HG03095 (cell line): Measurements from ENCODE around the gene CALR3.
"Not testable (repeated sequence)": the region's sequence is repeated elsewhere in the genome, so short reads cannot be mapped to it uniquely, and the experiment has no call there.

Experiments used
- ATAC-seq: cut with Tn5 transposase; IDR thresholded peaks from one replicate; pipeline ENCODE4 v1.9.1; 2021; ENCODE audit warnings: moderate library complexity; ENCODE audit not compliant: unreplicated experiment

CALR3 gene, protein sequence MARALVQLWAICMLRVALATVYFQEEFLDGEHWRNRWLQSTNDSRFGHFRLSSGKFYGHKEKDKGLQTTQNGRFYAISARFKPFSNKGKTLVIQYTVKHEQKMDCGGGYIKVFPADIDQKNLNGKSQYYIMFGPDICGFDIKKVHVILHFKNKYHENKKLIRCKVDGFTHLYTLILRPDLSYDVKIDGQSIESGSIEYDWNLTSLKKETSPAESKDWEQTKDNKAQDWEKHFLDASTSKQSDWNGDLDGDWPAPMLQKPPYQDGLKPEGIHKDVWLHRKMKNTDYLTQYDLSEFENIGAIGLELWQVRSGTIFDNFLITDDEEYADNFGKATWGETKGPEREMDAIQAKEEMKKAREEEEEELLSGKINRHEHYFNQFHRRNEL

DNA sequence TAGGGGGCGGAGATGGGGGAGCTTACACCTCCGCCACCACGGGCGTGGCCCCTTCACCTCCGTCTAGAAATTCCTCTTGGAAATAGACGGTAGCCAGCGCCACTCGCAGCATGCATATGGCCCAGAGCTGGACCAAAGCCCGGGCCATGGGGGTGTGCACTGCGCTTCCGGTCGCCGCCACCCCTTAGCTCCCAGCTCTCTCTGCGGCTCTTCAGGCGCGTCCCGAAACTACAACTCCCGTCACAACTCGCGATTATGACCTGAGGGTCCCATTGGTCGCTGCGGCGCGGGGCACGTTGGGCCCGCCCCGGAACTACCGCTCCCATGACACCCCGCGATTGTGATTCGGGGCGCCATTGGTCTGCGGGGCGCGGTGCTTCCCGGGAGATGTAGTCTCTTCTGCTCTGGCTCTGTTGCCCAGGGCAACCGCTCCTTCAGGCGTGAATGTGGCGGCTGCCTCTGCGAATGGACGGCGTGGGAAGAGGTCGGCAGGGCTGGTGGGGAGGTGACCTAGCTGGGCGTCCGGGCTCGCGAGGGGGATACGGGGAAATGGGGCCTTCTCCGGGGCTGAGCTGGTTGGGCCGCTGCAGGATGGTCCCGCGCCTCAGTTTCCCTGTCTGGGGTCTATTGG, at the start of gene CALR3, which contains the start of gene C19orf44:
CALR3 (minus strand) TSS at position 186 of the 631 bp plus-strand sequence; CDS start at position 148, 38 bp downstream.
C19orf44 (plus strand) TSS at position 413 of the 631 bp plus-strand sequence. CDS start 4,399 bp downstream, outside the sequence.
- ATAC-seq: peak; percentile 93

DNA sequence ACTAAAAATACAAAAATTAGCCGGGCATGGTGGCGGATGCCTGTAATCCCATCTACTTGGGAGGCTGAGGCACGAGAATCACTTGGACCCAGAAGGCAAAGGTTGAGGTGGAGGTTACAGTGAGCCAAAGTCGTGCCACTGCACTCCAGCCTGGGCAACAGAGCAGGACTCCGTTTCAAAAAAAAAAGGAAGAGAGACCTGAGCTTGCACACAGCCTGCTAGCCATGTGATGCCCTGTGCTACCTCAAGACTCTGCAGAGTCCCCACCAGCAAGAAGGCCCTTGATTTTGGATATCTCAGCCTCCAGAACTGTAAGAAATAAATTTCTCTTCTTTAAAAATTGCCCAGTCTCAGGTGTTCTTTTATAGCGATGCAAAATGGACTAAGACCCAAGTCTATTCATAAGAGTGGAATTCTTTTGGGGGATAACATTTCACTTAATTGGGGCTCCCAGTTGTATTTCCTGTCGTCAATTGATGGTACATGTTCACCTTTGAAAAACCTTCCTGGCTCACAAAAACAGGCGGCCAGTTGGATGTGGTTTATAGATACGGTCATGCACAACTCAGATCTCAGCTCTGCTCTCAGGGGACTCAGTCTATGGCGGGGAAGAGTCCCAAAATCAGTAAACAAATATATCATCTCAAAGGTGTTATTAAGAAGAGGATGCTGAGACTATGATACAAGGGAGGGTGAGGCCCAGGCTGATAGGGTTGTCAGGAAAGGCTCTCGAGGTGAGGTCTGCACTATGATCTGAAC, 48.7 kb upstream of the CALR3 start:
- no peak for ATAC-seq

DNA sequence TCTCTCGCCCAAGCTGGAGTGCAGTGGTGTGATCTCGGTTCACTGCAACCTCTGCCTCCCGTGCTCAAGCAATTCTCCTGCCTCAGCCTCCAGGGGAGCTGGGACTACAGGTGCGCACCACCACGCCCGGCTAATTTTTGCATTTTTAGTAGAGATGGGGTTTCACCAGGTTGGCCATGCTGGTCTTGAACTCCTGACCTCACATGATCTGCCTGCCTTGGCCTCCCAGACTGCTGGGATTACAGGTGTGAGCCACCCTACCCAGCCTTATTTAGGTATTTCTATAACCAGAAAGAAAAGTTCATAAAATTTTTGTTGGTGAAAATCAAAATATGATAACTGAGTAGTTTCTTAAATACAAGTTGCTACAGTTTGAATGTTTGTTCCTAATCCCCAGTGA, 47.8 kb upstream of the CALR3 start:
- not testable (repeated sequence) for ATAC-seq

DNA sequence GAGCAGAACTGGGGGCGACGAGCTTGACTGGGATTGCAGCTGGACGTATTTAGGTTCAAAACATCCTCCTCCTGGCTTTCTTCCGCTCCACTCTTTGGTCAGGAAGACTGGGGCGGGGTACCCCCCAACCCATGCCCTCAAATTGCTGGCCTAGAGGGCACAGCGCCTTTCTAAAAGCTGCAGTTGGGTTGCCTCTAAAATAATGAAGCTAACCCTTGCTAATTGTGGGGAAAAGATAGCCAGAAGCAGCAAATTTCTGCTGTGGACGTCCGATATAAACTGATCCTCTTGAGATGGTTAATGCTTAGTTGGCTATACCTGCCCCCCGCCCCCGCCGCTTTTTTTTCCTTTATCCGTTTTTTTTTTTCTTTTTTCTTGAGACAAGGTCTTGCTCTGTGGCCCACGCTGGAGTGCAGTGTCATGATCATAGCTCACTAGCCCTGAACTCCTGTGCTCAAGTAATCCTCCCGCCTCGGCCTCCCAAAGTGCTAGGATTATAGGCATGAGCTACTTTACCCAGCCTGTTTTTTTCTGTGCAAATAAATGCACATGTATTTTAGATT, 47.0 kb upstream of the CALR3 start:
- no peak for ATAC-seq

DNA sequence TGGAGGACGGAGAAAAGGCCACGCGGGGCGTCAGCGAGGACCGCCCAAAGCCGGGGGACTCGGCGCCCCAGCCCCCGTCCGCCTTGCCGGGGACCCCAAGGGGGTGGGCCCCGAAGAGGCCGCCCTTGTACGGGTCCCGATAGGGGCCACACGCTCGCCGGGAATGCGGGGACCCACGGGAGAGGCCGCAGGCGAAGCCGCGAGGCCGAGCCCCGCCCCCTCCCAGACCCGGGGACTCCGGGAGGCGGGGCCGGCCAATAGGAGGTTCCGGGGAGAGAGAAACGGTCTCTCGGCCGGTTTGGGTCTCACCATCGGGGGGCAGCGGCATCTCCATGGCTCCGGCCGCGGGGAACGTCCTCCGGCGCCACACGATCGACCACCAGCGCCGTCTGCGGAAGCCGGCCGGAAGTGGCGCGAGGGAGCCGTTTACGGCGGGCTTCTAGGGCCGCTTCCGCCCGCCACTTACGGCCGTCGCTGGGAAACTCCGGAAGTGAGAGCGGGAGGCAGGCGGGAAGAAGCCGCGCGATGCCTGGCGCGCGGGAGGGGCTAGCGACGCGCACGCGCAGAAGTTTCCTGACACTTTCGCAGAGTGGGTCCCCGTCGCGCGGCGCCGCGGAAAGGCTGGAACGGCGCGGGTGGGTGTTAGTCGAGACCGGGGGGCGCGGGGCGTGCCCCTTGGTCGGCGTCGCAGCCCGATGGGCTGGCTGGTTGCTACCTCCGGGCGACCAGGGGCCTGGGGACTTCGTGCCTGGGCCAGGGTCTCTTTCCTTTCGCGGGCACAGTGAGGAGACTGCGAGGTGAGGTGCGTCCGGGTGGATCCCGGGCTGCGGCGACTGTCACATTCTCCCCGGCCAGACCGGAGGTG, 46.3 kb upstream of the CALR3 start, which contains the start of gene CHERP:
CHERP (minus strand) TSS at position 393 of the 865 bp plus-strand sequence; CDS start at position 334, 59 bp downstream.
- ATAC-seq: peak; percentile 55

DNA sequence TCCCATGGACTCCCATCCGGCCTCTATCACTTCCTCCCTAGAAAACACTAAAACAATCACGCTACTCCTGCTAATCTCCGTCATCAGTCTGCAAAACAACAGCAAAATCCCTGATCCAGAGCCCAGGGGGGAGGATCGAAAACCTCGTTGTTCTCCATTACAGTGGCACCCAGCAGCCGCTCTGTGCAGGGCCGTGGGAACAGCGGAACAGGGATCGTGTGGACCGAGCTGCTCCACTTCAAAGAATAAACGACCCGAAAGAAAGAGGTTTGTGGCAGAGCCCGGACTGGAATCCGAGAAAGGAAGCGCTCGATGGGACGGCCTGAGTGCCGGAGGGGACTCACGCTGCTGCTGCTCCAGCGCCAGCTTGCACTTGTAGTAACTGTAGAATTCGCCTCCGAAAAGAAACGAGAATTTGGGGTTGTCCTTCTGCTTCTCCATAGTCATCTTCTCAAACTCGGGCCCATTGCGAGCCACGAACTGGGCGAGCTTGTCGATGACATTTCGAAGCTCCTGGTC, 45.6 kb upstream of the CALR3 start:
- ATAC-seq: peak; percentile 3

DNA sequence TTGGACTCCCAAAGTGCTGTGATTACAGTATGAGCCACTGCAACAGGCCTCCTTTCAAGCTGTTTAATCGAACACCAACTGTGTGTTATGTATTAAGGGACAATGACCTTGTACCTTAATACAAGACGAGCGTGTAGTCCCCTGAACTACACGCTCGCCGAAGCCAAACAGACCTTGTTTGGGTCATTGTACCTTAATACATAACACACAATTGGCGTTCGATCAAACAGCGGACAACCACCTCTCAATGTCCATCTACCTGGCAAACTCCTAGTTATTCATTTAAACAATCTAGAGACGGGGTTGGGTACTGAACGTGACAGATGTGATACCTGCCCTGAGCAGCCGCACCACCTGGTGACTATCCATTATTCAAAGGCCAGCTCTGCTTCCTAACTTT, 45.0 kb upstream of the CALR3 start:
- ATAC-seq: no peak

DNA sequence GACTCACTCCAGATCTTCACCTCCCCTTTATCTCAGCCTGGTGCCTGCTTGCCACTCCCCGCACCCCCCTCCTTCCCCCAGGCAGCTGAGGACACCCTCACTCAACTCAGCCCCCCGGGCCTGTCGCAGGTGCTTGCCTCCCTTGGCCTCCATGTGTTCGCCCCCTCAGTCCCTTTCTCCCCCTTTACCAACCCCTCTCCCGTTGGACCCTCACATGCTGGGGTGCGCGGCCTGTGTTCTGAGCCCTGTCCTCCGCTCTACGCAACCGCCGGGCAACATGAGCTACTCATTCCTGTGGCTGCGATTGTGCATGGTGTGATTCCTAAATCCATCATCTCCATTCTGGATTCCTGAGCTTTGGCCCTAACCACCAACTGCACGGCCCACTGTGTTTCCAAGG, 41.1 kb upstream of the CALR3 start:
- no peak for ATAC-seq

DNA sequence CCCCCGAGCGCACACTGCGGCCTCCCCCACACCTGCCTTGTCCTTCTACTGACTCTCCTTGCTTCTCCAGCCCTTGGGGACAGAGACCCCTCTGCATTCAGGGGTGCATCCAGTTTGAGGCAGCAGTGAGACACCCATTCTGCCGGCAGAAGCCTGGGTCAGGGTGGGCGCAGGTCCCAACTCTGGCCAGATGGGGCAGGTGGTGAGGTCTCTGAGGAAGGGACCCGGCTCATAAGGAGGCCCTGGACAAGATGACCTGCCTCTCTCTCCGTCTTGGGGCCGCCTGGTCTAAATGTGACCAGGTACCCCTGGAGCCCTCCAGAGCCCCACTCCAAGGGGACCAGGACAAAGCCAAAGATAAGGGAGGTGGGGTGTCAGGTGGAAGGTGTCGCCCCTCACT, 40.2 kb upstream of the CALR3 start:
- ATAC-seq: no peak

DNA sequence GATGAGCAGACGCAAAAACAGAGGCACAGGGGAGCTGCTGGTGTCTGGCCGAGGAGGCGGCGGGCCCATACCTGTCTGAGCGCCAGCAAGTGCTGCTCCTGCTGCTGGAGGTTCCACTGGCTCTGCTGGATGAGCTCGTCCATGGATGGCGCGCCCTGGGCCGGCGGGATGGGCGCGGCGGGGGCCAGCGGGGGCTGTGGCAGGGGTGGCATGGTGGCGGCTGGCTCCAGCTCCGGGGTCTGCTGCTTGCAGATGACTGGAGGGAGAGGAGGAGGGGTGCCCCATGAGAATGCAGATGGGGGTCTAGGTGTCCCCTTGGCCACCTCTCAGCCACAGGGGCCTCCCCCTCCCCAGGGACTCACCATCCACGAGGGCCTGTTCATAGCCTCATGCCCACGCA, 39.4 kb upstream of the CALR3 start:
- ATAC-seq: no peak

DNA sequence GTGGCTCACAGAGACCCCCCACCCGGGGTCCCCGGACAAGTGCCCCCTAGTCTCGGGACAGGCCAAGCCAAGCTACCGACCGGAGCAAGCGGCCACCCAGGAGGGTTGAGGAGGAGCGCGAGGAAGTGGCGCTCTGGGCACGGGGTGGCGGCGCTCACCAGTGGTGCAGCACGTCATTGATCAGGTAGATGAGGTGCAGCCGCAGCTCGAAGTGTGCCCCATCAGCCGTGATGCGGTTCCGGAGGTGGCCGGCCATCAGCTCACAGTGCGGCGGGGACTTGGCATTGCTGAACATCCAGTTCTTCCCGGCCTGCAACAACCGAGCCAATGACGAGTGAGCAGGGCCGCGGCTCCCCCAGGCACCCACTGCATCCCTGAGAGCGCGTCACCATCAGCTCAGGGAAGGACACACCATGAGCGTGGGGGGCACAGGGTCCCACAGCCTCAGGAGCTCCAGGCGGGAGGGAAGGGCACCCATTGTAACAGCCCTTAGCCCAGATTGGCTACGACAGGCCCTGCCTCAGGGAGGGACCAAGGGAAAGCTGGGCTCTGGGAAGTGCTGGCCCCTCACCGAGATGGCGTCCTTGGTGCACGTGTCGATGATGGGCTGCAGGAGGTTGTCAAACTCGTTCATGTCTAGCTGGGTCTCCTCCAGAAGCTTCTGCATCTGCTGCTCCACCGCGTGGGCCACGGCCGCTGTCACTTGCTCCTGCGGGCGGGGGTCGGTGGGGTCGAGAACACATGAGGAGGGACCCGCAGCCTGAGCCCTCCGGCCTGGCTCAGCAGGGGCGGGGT, 36.7 kb upstream of the CALR3 start:
- ATAC-seq: no peak

DNA sequence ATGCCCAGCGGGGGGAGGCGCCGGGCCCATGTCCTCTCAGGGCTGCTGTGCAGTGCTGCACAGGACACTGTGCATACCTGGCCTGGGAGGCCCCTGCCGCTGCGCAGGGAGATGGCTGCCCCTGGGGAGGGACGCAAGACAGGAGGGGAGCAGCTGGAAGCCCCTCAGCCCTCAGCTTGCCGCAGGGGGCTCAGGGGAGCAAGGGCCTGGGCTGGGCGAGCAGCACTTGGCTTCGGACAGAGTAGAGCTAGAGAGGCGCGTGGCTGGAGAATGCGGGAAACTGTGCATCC, 35.4 kb upstream of the CALR3 start:
- ATAC-seq: no peak

DNA sequence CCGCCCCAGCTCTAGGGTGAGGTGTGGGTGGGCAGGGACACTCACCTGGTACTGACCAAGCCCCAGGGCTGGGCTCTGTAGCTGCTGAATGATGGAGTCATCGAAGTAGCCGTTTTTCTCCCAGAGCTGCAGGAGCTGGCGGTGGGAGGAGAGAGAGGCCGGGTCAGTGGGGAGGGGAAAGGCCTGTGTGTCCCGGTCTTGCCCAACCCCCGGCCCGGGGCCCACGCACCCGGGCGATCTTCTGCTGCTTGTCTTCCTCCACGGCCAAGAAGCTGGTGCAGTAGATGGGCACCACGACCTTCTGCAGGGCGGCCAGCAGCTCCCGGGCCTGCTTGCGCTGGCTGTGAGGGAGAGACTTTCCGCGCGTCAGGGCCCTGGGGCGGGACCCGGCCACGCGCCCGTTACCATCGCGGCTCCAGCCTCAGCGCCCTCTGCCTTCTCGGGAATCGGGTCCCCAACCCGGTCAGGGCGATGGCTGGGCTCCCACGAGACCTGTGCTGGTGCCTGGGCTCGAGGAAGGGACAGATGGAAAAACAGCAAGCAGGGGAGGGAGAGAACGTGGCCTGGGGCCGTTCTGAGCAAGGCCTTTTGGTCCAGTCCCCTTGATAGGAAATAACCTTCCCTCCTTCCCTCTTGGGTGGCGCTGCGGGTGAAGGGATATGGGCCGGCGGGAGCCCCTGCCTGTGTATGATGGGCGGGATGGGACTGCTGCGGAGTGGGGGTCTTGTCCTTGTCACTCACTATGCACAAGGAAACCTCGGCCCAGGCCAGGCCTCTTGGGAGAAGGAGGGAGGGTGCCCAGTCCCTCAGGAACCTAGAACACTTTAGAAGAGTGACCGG, 34.8 kb upstream of the CALR3 start:
- ATAC-seq: no peak

DNA sequence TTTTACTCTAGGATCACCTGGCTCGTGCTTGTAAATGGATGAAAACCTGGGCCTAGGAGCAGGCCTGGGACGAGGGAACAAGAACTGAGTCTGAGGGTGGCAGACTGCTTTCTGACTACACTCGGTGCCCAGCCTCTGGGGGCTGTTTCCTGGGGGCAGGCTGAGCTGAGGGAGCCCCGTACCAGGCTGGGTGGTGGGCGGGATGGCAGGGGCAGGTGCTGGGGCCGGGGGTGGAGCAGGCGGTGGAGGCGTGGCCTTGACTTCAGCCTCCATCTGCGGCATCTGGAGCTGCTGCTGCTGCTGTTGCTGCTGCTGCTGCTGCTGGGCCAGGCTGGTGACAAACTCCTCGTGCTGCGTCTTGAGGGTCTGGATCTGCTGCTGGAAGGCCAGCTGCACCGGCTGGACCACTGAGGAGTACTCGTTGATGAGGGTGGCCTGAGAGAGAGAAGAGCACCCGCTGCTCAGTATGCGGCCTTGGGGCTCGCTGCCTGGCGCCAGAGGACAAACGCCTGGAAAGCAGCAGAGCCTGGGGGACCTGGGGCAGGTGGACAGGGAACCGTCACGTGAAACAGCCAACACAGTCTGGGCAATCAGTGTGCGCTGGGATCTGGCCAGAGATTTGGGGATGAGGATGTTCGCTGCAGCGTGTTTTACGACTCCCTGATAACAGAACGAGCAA, 33.6 kb upstream of the CALR3 start:
- ATAC-seq: no peak

DNA sequence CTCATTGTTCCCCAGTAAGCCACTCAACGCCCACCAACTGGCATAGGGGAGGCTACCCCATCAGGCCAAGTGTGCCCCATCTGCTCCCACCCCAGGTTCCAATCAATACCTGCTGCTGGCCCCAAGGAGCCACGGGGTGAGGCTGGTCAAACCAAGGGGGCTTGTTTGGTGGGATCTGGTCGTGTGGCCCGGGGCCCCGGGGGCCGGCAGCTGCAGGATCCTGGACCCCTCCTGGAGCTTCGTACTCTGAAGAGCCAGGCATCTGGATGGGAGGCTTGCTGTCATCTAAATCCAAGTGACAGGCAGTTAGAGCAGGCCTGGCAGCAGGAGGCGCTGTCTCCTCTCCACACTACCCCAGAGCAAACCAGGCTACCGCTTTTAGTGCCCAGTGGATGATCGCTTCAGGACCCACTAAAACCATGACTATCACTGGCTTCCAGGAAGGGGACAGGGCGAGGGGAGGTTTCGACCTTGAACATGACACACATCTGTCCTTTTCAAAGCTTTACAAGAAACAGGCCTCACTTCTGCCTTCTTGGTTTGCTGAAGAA, 32.1 kb upstream of the CALR3 start:
- ATAC-seq: no peak

DNA sequence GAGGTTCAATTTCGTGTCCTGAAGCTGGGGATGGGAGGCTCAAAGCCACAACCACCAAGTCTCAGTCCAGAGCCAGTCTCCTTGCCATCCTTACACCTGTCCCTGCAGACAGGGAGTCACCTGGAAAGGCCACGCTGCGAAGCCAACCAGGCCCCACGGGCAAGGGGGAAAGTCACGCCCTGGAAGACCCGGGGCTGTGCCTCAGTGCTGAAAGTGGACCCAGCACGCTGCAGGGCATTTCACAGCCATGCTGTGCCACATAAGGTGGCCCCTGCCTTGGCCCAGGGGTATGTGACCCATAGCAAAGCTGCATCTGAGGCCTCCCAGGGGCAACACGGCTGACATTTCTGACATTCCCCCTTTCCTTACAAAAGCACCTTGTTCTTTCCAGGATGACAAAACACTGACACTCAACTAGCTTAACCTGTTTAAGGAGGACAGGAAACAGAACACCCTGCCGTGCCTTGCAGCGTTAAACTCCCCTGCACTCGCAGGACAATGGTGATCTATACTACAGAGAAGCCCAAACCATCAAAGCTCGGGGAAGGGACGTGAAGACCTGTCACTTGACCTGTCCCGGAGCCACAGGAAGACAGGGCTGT, 31.5 kb upstream of the CALR3 start:
- ATAC-seq: no peak

DNA sequence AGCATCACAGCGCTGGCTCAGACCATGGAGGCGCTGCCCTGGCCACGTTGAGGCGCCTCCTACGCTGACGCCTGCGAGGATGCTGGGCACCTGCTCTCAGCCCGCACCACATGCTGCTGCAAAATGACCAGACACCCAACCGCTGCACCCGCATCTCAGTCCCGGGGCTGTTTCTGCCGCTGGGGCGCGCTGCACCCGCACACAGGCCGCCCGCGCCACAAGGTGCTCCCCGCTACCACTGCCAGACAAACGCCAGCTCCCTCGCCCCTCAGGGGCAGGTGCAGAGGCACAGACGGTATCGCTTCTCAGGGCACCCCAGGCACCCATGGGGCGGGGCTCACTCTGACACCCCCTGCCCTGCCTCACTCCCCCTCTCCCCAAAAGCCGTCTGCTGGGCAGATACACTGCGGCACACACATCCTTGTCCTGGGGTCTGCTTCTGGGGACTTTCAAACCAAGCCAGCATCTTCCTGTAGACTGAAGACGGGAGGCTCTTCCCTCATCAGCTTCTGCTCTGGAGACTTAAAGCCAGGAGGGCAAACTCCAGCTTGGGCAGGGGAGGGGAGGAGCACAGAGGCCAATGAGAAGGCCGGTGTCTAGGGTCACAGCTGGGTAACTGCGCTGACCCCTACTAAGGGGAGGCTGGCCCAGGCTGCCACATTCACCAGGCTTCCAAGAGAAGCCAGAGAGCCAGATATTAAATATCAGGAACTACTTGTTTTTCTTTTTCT, 29.9 kb upstream of the CALR3 start:
- no peak for ATAC-seq
